Lower leg skin (tissue), 4 donors: ENCODE results near the gene RCOR1. TPM values are rescaled to one million over a fixed set of nuclear protein-coding genes. Genes with fewer than 3 reads are reported as not detected.
"Not testable (repeated sequence)": the region's sequence is repeated elsewhere in the genome, so short reads cannot be mapped to it uniquely, and the experiment has no call there.

Experiments used
- DNase-seq, 2 donors: peaks; one replicate each; pipeline ENCODE4 v3.0.0-alpha.2; 2019; ENCODE audit warnings: low spot score in 2 of 2
- H3K4me3 ChIP-seq: fragments of 200-600 bp; sonication (generic); 2 replicates; pipeline ENCODE4 v1.5.1; 2017; ENCODE audit warnings: mild to moderate bottlenecking, low read depth; ENCODE audit not compliant: poor library complexity, severe bottlenecking
- POLR2A ChIP-seq, 2 donors: fragments of 450-650 bp; IDR thresholded peaks; one replicate each; pipeline ENCODE4 v1.6.1; 2016 to 2017; ENCODE audit warnings: antibody characterized with exemption in 2 of 2, mild to moderate bottlenecking in 1 of 2, moderate library complexity in 1 of 2
- WGBS, 2 donors: methylation state at CpG; one replicate each; pipeline ENCODE4 v1.1.5; 2018; 5-methylcytosine and 5-hydroxymethylcytosine counted together
- intact Hi-C: fragments of 100-400 bp; cut with DNase I; formaldehyde crosslinking; loops from one replicate; pipeline ENCODE4 v1.15.0; 2023; ENCODE audit warnings: low total_unique reads
- total RNA-seq, 4 donors: library from RNA; depleted of rRNA; stranded (reverse); fragments of >200 nt; gene quantifications; one replicate each; pipeline ENCODE4 v1.1.0, GENCODE V29; 2016
- TF ChIP-seq, protein P1 (sequence below), 3 donors: fragments of 450-650 bp; IDR thresholded peaks; one replicate each; pipeline ENCODE4 v1.5.1; 2016; ENCODE audit warnings: antibody characterized with exemption in 3 of 3, mild to moderate bottlenecking in 3 of 3, moderate library complexity in 2 of 3

Gene RCOR1
- total RNA-seq, 4 donors from 2014 or later, result 20.1 to 25.3 (median 22.9) TPM

DNA sequence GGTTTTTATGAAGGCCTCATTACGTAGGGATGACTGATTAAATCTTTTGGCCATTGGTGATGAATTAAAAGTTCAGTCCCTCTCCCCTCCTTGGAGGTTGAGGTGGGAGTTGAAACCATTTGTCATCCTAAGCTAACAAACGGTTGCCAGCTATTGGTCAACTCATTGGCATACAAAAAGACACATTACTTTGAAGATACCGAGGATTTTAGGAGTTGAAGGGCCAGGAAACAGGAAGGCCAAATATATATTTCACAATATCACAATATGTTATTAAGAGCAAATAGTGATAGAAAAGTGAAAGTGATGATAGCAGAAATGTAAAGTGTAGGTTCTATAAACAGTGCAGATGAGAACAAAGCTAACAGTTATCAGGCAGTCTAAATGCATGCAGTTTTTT lies 24.4 kb downstream of the RCOR1 start:
- no peak for TF ChIP-seq POLR2A (IDR thresholded peaks at IDR 0.05)
- TF ChIP-seq, protein P1, sequence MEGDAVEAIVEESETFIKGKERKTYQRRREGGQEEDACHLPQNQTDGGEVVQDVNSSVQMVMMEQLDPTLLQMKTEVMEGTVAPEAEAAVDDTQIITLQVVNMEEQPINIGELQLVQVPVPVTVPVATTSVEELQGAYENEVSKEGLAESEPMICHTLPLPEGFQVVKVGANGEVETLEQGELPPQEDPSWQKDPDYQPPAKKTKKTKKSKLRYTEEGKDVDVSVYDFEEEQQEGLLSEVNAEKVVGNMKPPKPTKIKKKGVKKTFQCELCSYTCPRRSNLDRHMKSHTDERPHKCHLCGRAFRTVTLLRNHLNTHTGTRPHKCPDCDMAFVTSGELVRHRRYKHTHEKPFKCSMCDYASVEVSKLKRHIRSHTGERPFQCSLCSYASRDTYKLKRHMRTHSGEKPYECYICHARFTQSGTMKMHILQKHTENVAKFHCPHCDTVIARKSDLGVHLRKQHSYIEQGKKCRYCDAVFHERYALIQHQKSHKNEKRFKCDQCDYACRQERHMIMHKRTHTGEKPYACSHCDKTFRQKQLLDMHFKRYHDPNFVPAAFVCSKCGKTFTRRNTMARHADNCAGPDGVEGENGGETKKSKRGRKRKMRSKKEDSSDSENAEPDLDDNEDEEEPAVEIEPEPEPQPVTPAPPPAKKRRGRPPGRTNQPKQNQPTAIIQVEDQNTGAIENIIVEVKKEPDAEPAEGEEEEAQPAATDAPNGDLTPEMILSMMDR (IDR thresholded peaks at IDR 0.05), result no peak
- intact Hi-C loops, result loop anchor here (5.0 to 10.0 kb wide), 2 partner anchors 298 to 781 kb away; no protein-coding TSS in a partner anchor
- H3K4me3 ChIP-seq, result no peak overlapping the region
- no peak for DNase-seq
- 43 to 49% methylated on average over 3 of the region's 3 CpGs for WGBS, 2 donors

DNA sequence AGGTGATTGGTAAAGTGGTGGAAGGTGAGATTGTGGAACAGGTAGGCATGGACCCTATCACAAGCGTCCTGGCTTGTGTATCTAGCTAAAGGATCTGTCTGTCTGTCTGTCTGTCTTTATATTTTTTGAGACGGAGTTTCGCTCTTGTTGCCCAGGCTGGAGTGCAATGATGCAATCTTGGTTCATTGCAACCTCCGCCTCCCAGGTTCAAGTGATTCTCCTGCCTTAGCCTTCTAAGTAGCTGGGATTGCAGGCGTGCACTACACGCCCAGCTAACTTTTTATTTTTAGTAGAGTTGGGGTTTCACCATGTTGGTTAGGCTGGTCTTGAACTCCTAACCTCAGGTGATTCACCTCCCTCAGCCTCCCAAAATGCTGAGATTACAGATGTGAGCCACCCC lies 26.6 kb downstream of the RCOR1 start:
- peak in 1 of 2 donors; percentile 12 for DNase-seq
- not testable (repeated sequence) for H3K4me3 ChIP-seq
- intact Hi-C loops, result loop anchor here (5.0 to 10.0 kb wide), 2 partner anchors 296 to 778 kb away; no protein-coding TSS in a partner anchor
- 93 to 95% methylated on average over 6 of the region's 6 CpGs for WGBS, 2 donors

DNA sequence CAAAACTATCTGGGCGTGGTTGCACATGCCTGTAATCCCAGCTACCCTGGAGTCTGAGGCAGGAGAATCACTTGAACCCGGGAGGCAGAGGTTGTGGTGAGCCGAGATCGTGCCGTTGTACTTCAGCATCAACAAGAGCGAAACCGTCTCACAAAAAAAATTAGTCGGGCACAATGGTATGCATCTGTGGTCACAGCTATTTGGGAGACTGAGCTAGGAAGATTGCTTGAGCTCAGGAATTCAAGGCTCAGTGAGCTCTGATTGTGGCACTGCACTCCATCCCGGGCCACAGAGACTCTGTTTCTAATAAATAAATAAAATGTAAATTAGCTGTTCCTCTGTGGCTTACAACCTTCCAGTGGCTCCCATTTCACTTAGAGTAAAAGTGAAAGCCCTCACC lies 28.0 kb downstream of the RCOR1 start:
- 92 to 96% methylated on average over 9 of the region's 9 CpGs for WGBS, 2 donors

DNA sequence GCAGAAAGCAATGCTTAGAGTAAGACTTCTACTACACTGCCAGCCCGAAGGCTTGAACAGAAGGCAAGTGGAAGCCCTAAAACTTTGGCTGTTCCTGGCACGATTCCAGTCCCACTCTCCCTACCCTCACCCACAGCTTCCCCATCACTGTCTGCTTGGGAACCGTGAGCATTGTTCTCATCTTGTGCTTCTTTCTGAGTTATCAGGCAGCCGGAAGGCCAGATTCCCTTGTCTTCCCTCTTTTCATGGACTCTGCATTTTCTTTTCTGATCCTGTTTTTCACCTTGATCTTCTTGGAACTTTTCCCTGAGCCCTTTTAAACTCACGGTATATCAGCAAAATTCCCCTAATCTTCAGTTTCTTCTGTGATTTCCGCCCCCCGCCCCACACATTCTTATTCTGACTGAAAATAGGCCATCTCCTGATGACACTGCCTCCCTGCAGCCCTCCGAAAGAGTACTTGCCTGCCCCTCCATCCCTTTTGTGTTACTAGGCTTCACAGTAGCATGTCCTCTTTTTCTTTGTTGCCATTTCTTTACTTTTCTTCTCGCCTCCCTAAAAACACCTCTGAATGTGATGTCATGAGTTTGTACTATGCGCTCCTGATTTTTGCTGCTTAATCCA lies 29.9 kb downstream of the RCOR1 start:
- intact Hi-C loops, result no loop called here
- no peak overlapping the region for H3K4me3 ChIP-seq
- TF ChIP-seq, protein P1 (IDR thresholded peaks at IDR 0.05), result no peak
- TF ChIP-seq POLR2A (IDR thresholded peaks at IDR 0.05), result no peak
- WGBS, 2 donors, result 69 to 70% methylated on average over 10 of the region's 10 CpGs
- peak in 1 of 2 donors; percentile 50 for DNase-seq

More for the DNA sequence above, 28.0 kb downstream of the RCOR1 start:
- intact Hi-C loops, result no loop called here
- TF ChIP-seq, protein P1 (IDR thresholded peaks at IDR 0.05), result no peak
- no peak for TF ChIP-seq POLR2A (IDR thresholded peaks at IDR 0.05)
- no peak overlapping the region for H3K4me3 ChIP-seq
- peak in 1 of 2 donors; percentile 26 for DNase-seq

DNA sequence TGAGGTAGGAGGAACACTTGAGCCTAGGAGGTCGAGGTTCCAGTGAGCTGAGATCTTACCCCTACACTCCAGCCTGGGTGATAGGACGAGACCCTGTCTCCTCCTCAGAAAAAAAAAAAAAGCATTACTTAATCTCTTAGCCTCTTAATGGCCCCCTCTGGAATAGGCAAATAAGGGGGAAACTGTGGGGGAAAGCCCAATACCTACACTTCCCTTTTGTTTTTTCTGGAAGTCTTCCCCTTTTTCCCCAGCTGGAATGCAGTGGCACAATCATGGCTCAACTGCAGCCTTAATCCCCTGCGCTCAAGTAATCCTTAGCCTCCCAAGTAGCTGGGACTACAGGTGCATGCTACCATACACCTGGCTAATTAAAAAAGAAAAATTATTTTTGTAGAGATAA lies 32.2 kb downstream of the RCOR1 start:
- intact Hi-C loops, result no loop called here
- DNase-seq, result no peak
- WGBS, 2 donors, result 99 to 100% methylated on average over 3 of the region's 3 CpGs
- TF ChIP-seq, protein P1 (IDR thresholded peaks at IDR 0.05), result no peak
- TF ChIP-seq POLR2A (IDR thresholded peaks at IDR 0.05), result no peak
- no peak overlapping the region for H3K4me3 ChIP-seq

DNA sequence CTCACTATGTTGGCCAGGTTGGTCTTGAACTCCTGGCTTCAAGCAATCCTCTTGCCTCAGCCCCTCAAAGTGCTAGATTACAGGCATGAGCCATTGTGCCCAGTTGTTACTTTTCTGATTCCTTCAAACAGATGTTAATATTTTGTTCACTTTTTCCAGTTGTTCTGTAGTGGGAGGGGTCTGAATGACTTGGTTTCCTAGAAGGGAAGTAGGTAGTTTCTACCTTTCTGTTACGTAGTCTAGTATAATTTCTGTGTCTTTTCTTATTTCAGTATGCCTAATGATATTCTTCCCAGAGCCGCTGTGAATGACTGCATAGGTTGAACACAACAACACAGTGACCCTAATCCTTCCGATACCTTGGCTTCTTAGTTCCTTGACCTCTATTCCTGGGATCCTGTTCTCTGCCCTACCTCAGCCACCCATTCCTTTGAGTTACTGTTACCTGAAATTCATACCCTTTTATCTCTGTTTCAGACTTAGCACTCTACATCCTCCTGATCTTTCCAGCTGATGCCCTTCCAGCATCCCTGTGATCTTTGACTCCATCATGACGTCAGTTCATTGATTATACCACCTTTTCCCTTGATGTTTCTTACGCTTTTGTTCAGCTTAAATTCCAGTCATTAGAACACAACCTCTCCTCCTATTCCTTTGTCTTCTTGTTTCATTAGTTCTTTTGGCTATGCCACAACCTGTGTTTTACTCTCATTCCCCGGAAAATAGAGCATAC lies 33.3 kb downstream of the RCOR1 start:
- DNase-seq, result no peak

More for the DNA sequence above, 33.3 kb downstream of the RCOR1 start:
- no peak for TF ChIP-seq POLR2A (IDR thresholded peaks at IDR 0.05)
- TF ChIP-seq, protein P1 (IDR thresholded peaks at IDR 0.05), result no peak
- 93 to 95% methylated on average over 6 of the region's 6 CpGs for WGBS, 2 donors
- no peak overlapping the region for H3K4me3 ChIP-seq
- intact Hi-C loops, result no loop called here
